Measurements from ENCODE around the gene MISP3.
A peak's percentile ranks its signal among the peaks of the same experiment; 100 is the strongest.

The MISP3 gene

DNA sequence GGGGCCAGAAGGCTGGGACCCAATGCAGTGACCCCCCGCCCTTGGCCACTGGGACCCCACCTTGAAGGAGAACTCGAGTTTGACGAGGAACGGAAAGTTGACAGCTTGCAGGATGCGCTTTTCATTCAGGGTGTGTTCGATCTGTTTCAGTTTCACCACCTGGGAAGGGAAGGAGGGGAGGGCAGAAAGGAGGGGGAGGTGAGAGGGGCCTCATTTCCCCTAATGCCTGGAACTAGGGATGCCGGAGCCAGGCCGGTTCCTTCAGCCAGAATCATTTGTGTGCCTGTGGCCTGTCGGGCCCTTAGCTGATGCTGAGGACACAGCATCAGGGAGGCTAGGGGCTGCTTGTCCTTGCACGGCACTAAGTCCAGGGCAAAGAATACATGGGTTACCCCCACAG is 30.2 kb downstream of the MISP3 start:
- DNase-seq (ENCODE audit: low read depth), result no peak

DNA sequence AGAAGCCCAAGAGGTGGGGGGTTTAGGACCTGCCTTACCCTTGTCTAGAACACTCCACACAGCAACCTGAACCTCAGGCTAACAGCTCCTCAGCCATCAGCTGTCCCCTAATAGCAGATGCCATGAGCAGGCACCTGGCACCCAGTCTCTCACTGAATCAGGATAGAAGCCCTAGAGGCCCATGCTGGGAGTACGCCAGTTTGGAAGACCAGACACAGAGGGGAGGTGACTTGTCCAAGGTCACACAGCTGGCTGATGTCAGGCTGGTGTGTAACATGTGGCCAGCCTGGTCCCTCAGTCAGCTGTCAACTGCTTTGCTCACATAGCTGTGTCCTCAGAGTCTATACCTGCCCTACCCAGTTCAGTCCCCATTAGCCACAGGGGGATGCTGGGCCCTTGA is 30.7 kb downstream of the MISP3 start:
- no peak for DNase-seq (ENCODE audit: low read depth)

DNA sequence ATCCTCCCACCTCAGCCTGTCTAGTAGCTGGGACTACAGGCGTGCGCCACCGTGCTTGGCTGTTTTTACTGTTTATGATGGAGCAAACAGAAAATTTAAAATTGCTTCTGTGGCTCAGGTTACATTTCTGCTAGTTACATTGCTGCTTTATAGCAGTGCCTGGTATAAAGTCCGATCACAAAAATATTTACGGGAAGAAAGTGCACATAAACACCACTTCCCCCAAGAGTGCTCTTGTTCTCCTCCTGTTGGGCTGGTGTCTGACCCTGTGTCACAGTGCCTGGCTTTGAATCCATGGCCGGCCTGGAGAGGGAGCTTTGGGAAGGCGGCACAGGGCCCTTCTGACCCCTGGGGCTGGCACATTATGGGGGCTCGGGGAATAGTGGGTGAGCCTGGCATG is 33.1 kb downstream of the MISP3 start:
- no peak for DNase-seq (ENCODE audit: low read depth)

DNA sequence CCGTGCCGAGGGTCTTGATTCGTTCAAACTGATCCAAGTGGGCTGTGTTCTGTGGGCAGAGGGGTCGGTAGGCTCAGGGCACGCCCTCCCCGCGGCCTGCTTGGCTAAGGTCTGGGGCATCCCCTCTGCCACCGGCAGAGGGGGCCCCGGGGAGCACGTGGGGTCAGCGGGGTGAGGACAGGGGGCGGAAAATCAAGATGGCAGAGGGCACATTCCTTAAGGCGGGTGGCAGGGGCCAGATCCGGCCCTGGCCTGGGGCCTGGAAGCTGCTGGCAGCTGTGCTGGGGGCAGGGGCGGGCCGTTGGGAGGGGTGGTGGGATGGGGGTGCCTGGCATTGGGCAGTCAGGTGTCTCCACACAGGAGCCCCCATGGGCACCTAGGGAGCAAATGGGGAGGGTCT is 34.3 kb downstream of the MISP3 start:
- no peak for DNase-seq (ENCODE audit: low read depth)

DNA sequence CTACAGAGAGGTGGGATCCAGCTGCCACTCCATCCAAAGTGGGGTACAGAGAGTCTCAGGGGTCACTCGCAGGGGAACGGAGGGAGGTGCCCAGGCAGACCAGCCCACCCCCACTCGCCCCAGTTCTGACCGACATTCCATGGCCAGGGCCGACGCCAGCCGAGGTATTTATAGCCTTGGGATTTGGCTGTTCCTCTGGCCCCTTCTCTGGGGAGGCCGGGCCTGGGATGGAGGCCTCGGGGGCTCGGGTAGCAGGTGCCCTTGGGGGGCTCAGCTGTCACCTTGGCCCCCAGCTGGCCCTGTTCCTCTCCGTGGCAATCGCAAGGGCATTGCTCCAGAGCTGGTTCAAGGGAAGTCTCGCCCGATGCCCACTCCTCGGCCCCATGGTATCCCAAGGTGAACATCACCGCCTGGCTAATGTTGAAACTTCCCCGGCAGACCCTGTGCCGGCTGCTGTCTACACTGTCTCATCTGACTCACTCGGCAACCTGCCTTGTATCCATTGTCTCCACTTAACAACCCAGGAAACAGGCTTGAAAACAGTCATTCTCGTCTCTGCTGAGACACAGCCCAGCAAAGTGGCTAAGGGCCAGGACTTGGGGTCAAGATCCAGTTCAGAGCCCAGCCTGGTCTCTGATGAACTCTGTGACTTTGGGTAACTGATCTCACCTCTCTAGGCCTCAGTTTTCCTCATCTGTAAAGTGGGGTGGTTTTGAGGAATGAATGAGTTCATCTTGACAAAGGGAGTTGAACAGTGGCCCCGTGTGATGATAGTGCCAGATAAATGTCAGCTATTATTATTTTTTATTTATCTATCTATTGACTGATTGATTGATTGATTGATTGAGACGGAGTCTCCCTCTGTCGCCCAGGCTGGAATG is 35.2 kb downstream of the MISP3 start:
- DNase-seq (ENCODE audit: low read depth), result no peak

DNA sequence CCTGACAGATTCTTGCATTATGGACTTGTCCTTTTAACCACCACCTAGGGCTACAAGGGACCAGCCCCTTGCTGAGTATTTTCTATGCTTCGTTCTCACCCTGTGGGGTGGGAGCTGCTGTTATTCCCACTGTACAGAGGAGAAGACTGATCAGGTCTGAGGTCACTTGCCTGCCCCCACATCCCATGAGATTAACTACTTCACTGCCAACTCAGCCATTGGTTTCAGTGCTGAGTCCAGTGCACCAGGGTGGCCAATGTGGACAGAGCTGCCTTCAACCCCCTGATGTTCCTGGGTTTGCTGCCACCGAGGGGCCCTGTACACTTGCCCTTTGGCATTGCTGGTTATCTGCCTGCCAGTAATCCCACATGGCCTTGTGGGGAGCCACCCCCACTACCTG is 38.1 kb downstream of the MISP3 start:
- DNase-seq (ENCODE audit: low read depth), result no peak

DNA sequence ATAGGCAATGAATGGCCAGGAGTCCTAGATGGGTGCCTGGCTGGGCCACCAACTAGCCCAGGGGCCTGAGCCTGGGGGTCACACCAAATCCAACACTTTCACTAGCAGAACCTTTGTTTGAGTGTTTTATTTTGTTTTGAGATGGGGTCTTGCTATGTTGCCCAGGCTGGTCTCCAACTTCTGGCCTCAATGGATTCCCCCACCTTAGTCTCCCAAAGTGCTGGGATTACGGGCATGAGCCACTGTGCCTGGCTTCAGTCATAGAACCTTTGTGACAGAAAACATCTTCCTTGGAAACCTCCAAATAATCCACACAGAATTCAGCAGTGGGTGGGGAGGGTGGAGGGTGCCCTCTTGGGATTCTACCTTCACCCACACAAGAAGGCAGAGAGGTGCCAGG is 38.9 kb downstream of the MISP3 start:
- DNase-seq (ENCODE audit: low read depth), result no peak

DNA sequence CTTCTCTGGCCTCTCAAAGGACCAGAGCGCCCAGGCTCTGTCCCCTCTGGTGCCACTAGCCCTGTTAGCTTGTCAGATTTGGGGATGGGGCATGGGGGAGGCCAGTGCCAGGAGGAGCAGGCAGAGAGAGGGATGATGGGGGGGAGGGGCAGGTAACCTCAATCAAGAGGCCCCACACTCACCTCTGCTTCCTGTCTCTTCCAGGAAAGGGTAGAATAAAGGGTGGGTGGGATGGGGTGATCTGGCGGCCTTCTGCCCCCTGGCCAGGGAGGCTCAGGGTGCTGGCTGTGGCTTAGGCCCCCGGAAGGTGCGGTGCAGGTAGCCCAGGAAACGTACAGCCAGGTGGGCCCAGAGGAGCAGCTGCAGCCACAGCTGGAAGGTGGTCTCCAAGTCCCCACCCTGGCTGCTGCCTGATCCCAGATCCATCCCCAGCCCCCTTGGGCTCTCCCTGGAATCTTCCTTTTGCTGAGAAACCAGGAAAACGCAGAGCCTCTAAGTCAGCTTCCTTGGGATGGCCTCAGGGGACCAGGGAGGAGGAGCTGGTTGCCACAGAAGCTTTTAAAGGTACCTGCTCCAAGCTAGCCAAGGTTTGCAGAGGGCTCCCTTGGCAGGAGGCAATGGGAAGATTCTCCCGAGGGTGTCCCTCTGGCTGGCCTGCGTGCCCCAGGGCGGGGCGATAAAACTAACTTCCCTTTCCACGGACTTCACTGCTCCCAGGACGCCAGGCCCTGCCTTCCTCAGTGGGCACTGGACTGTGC is 39.6 kb downstream of the MISP3 start:
- no peak for DNase-seq (ENCODE audit: low read depth)

DNA sequence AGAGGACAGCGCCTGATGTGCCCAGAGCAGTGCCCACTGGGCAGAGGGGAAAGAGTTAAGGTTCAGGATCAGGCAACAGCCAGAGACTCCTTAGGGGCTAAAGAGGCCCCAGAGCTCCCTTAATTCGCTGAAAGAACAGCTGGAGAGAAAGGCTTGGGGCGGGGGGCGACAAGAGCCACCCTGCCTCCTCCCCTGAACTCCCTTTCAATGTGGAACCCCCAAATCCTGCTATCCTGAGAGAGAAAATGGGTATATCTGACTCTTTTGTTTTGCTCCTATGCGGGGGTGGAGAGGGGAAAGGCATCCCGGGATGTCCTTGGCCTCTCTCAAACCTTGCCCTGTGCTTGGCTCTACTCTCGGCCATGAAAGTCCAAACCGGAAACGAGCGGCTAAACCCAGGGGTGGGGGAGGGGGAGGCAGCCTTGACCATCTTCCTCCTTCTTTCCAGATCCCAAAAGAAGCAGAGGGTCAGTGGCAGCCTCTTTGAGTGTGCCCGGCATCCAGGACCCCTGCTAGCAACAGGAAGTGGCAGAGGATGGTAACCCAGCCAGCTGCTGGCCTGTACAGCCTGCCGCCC is 40.3 kb downstream of the MISP3 start:
- DNase-seq (ENCODE audit: low read depth), result no peak

DNA sequence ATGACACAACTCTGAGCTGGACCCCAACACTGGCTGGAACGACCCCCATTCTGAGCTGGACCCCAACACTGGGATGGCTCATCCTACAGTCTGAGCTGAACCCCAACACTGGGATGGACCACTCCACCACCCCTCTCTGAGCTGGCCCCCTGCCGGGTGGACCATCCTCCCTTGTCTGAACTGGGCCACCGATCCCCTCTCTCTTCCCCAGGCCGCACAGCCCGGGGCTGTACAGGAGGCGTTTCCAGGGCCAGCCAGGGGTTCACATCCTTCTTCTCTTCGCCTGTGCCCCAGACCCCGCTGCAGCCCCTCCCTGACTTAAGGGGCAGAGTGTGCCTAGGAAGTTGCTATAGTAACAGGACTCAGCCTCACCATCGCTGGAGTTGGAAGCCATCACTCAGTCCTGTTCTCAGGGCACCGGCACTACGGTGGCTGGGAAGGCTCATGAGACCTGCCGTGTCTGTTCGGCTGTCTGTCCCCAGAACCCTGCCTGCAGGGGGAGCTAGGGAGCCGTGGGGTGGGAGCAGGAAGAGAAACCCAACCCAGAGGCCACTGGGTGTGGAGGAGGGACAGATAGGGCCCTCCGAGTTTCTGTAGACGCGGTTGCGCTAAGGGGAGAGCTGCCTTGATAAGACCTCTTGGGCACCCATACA is 41.3 kb downstream of the MISP3 start:
- peak; percentile 98 for DNase-seq (ENCODE audit: low read depth)

DNA sequence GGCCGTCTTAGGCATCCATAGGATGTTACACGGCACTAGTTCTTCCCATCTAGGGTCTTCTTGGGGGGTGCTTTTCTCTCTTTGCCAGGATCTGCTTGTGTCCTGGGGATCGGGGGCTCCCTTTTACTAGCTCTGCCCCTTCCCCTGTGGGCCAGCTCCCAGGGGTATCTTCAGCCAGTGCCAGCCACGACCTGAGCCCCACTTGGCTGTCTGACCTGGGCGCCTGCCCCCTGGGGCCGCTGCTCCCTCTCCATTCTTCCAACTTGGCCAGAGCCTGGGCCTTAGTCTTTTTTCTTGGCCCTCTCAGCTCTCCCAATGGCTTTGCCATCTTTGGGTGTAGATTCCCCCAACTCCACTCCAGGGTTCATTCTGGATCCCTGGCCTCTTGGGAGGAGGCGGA is 41.9 kb downstream of the MISP3 start:
- no peak for DNase-seq (ENCODE audit: low read depth)

DNA sequence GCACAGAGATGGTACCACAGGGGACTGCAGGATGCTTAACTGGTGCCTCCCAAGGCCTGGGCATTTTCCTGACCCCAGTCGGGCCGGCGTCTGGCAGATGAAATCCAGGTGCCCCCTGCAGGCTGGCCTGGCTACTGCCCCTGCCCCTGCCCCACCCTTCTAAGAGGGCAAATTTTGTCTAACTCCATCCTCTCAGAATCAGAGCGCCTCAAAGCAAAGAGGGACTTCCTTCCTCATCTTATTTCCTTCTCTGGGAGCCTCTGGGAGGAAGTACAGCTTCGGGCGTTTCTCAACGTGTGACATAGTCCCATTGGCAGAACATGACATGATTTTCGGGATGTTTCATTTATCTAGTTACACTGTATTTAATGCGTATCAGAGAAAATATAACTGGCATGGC is 42.3 kb downstream of the MISP3 start:
- DNase-seq (ENCODE audit: low read depth), result peak; percentile 74

DNA sequence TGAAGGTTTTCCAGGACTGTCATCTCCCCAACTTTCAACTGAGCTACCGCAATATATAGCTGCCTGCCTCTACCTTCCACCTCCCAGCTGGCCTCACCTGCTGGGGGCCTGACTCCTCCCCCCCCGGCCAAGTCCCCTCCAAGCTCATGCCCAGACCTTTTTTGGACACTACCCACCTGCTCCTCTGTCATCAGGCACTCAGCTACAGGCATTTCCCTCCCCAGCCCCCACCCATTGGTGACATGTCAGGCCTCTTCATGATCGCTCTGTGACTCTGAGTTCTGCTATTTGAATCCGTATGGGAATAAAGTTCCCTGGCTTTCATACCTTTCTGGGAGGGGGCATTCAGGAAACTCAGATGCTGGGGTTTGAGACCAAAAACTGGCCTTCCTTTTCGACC is 43.2 kb downstream of the MISP3 start:
- no peak for DNase-seq (ENCODE audit: low read depth)

DNA sequence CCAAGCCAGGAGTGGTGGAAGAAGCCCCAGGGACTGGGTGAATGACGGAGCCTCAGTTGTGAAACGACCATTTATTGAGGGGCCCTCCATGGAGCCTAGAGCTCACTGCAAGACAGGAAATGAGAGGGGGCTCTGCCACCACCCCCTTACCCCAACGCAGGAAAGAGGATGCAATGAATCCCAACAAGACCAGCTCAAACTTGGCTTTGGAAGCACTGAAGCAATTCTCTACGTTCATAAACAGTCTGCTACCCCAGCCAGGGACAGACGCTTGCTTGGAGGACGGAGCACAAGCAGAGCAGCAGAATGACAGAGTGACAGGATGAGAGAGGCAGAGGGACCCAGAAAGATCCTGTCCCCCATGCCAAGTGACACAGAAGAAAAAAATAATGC is 43.9 kb downstream of the MISP3 start:
- DNase-seq (ENCODE audit: low read depth), result no peak

DNA sequence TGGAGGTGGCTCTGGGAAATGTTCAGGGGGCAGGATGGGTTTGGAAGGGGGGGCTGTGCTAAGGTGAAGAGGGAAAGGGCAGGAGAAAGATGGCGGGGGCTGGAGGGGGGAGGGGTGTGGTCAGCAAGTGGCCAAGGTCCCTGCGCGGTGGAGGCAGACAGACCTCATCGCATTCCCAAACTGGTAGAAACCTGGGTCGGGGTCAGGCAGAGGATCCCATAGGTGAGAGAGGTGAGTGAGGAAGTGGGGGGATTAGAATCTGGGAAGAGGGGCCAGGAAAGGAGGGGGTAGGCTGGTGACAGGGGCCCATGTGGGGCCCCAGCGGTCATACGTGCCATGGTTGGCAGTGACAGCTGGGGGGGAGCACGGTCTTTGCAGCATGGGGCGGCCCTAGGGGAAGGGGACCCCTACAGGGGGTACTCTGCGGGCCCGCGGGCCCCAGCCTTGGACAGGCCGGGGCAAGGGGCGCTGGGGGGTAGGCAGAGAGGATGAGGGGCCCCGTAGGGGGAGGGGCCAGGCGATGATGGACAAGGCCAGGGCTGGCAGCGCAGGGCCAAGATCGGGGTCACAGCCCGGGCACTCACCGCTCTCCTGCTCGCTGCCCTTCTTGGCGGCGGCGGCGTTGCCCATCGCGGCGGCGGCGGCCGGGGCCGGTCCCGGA is 44.5 kb downstream of the MISP3 start:
- DNase-seq (ENCODE audit: low read depth), result no peak

DNA sequence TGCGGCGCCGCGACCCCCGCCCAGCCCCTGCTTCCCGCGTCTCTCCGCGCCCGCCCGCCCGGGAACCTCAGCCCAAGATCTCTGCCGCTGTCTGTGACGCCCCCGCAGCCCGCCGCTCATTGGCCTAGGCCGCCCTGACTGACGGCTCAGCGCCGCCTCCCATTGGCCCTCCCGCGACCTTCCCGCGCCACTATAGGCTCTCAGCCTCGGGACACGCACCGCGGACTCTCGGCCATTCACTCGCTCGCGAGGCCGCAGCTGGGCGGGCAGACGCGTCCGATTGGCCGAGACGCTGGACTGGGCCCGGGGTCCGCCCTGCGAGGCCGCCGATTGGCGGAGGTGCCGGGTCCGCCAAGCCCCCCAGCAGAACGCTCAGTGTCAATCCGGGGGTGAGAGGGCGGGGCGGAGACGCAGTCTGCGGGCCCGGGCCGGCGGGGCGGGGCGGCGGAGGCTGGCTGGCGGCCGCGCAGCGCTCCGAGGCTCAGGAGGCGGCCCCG is 45.1 kb downstream of the MISP3 start, which contains the start of gene PRKACA:
Gene PRKACA (minus strand): TSS at position 95 of the 497 bp plus-strand sequence. CDS start 215 bp downstream, outside the sequence.
- DNase-seq (ENCODE audit: low read depth), result peak; percentile 95

DNA sequence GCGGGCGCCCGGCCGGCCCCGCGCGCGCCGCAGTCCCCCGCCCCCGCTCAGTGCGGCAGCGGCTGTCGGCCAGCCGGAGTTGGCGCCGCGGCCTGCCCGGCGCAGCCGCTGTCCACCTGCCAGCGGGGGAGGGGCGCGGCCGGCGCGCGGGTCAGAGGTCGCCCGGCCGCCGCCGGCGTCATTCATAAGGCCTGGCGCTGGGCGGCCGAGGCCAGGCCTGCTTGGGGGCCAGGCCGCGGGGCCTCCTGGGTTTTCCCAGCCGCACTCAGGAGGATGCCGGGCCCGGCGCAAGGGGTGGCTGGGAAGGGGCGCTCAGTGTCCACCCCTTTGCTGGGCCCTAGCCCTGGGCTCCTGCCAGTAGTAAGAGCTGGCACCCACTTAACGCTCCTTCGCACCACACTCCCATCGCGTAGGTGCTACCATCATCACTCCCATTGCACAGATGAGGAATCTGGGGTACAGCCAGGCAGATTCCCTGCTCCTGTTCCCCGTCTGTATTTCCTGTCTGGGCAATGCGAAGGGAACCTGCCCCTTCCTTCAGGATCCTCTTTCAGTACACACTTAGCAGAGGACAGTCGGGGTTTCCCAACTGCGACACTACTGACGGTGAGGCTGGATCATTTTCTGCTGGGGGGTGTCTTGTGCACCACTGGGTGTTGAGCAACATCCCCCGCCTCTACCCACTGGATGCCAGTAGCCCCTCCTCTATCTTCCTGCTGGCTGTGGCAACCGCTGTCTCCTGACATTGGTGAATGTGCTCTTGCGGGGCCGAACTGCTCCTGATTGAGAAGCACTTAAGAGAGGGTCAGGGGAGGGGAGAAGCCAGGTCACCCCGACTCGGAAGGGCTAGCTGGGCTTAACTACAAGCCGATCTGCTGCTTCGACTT is 45.8 kb downstream of the MISP3 start:
- no peak for DNase-seq (ENCODE audit: low read depth)

DNA sequence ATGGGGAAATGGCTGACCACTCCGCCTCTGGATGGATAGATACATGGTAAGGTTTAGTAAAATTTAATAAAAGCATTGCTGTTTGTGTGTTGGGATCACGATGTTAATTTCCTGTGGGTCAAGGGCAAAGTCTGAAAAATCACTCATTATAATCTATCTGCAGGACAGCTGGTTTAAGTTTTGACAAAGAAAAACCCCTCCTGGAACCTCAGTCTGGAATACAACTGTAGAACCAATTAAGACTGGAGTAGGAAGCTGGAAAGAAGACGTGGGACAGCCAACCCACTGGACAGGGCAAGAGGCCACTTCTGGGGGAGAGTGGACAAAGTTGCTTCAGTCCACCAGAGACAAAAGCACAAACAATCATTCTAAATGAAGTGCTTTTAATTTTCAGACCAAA is 46.6 kb downstream of the MISP3 start:
- no peak for DNase-seq (ENCODE audit: low read depth)

DNA sequence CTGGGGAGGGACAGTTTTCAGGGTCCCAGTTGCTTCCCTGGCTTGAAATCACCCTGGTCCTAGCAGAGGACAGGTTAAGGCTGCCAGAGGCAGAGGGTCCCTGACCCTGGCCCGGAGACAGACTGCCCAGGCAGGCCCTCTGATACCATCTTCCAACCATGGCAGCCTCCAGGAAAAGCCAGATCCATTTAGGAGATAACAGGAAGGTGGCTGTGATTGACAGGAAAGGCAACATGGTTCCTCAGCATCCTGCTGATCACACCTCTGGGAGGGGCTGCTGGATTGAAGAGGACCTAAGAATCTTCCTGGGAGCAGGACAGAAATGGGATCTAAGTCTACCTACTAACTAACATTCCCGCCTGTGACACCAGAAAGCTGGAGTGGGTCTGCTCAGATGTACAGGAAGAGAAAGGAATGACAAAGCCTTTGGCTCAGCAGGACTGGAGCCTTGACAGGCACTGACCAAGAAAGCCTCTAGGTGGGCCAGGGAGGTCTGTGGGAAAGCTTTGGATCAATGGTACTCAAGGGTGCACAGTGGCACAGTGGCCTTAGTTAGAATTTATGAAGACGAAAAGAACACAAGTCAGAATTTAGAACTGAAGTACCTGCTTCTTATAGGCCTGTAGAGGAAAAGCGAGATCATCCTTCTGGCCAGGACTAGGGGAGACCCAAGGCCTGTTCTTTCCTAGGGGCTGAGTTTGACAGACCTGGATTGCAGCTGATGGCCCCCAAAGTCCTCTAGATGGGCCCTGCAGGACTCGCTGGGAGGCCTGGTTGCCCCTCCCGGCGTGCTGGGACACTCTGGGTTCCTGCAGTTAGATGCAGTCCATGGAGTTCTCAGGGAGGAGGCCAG is 47.3 kb downstream of the MISP3 start:
- no peak for DNase-seq (ENCODE audit: low read depth)

DNA sequence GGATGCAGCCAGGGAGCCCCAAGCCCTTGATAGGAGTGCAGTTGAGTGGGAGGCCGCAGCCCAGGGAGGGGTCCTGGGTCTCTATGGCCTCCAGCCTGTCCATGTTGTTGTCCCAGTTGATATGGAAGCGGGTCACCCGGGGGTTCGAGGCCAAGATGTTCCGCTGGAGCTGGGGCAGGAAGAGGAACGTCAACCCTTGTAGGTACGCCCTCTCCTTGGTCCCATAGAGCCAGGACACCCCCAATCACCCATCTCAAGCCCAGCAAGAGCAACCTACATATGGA is 47.9 kb downstream of the MISP3 start:
- no peak for DNase-seq (ENCODE audit: low read depth)

All from CMK (cell line).